ENCODE data around the gene GABBR2.

GRCh38 chr9:98416294-98417248 is 292.2 kb downstream of the GABBR2 start:
- TF ChIP-seq, protein P1, sequence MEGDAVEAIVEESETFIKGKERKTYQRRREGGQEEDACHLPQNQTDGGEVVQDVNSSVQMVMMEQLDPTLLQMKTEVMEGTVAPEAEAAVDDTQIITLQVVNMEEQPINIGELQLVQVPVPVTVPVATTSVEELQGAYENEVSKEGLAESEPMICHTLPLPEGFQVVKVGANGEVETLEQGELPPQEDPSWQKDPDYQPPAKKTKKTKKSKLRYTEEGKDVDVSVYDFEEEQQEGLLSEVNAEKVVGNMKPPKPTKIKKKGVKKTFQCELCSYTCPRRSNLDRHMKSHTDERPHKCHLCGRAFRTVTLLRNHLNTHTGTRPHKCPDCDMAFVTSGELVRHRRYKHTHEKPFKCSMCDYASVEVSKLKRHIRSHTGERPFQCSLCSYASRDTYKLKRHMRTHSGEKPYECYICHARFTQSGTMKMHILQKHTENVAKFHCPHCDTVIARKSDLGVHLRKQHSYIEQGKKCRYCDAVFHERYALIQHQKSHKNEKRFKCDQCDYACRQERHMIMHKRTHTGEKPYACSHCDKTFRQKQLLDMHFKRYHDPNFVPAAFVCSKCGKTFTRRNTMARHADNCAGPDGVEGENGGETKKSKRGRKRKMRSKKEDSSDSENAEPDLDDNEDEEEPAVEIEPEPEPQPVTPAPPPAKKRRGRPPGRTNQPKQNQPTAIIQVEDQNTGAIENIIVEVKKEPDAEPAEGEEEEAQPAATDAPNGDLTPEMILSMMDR (IDR thresholded peaks at IDR 0.05) = no peak
- no peak for TF ChIP-seq POLR2A (IDR thresholded peaks at IDR 0.05; ENCODE audit: low read depth)
